ENCODE measurements around the gene NCAM1.

Gene NCAM1

DNA sequence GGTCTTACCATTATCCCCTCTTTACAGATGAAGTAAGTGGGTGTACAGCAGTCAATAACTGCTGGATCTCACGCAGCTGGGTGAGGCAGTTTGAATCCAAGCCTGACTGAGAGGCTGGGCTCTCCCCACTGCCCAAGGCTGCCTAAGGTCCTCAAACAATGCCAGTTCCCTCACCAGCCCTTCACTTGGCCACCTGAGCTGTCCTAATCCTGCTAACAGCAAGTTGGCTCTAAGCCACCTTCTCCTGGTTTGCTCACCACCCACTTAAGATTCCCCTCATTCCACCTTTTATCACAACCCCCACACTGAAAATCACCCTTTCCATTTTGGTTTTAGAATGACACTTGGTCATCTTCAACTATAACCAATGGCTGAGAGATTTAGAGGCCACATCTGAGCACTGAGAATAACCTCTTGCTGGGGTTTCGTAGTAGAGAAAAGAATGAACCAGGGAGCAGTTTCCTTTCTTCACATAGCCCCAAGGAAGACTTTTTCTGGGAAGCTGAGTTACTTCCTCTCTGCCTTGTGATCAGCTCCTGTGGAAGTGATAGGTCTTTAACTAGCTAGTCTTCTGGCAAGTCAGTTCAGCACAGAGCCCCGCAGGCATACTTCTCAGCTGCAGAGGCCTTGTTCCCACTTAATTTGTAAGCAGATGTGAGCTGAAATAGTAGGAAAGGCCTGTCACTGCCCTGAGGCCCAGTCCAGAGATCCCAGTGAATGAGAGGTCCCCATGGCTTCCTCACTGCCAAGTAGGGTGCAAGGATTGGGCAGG lies 295.4 kb downstream of the NCAM1 start:
- no peak overlapping the region for H3K27ac Mint-ChIP-seq
- no peak overlapping the region for H3K4me3 Mint-ChIP-seq
- DNase-seq (ENCODE audit: low spot score in 2 of 2) (no peak), ATAC-seq (no peak)
- H3K36me3 Mint-ChIP-seq = no peaks in the 10 kb centered on the region
- peaks cover 6% of the 10 kb centered on the region for H3K4me1 Mint-ChIP-seq
- H3K9me3 Mint-ChIP-seq = no peaks in the 10 kb centered on the region

GRCh38 chr11:113260096-113260425 lies 298.8 kb downstream of the NCAM1 start:
- DNase-seq (ENCODE audit: low spot score in 2 of 2) = no peak
- Mint-ChIP-seq H3K4me3 (no peak overlapping the region), H3K27ac (no peak overlapping the region), H3K9me3 (no peaks in the 10 kb centered on the region), H3K4me1 (peaks cover 6% of the 10 kb centered on the region), H3K36me3 (no peaks in the 10 kb centered on the region)
- ATAC-seq = no peak

DNA sequence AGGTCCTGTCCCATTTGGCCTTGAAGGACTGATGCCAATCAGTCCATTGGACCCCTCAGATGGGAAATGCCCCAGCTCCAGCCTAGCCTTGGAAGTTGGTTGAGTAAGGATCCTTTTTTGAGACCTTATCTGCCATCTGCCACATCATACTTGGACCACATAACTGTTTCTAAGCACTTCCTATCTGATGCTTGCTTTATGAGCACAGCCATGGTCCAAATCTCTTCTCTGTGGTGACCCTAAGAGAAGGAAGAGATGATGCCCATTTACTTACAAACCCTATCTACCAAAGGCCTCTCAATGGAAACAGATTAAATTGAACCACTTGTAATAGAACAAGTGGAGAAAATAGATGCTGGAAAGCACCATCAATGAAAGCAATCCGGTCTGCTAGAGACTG lies 299.3 kb downstream of the NCAM1 start:
- H3K36me3 Mint-ChIP-seq = no peaks in the 10 kb centered on the region
- DNase-seq (ENCODE audit: low spot score in 2 of 2) = no peak
- H3K4me3 Mint-ChIP-seq = no peak overlapping the region
- peaks cover 6% of the 10 kb centered on the region for H3K4me1 Mint-ChIP-seq
- ATAC-seq = no peak
- H3K27ac Mint-ChIP-seq = no peak overlapping the region
- no peaks in the 10 kb centered on the region for H3K9me3 Mint-ChIP-seq

DNA sequence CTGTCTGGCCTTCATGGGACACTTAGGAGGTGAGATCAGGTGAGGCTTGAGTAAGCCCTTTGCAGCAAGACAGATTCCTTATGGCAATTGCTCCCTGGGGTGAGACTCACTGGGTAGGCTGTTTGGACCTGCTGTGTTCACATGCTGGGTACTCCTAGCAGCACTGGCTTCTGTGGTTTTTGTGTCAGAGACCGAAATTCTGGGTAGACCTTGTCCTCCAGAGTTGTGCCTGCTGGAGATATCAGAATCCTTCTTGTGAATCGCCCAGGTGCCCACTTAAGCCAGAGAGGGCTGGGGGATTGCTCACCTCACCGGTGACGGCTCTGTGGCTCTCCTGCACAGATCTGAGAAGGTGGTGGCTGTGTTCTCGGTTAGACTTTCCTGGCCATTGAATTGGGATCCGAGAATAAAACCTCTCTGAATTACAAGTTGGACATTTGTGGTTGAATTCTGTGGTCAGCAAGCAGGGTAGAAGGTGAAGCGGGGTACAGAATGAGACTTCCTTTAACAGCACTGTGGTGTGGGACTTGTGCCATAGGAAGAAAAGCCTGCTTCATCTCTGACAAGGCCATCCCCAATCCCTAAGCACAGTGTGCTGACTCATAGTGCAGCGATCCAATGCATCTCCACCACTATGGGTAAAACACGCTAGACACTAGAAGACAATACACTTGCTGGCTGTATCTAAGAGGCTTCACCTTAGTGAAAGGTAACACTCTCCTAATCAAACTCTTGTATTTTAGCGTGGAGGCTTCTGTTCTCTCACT lies 300.7 kb downstream of the NCAM1 start:
- H3K4me3 Mint-ChIP-seq = no peak overlapping the region

GRCh38 chr11:113262594-113262993 lies 301.4 kb downstream of the NCAM1 start:
- no peak overlapping the region for H3K27ac Mint-ChIP-seq
- ATAC-seq (no peak), DNase-seq (ENCODE audit: low spot score in 2 of 2) (no peak)
- no peak overlapping the region for H3K4me3 Mint-ChIP-seq
- H3K9me3 Mint-ChIP-seq = no peaks in the 10 kb centered on the region
- no peaks in the 10 kb centered on the region for H3K36me3 Mint-ChIP-seq
- peaks cover 6% of the 10 kb centered on the region for H3K4me1 Mint-ChIP-seq

More for the DNA sequence above, 300.7 kb downstream of the NCAM1 start:
- no peak for DNase-seq (ENCODE audit: low spot score in 2 of 2)
- H3K4me1 Mint-ChIP-seq = peaks cover 6% of the 10 kb centered on the region
- no peak overlapping the region for H3K27ac Mint-ChIP-seq
- no peaks in the 10 kb centered on the region for H3K9me3 Mint-ChIP-seq
- no peak for ATAC-seq
- no peaks in the 10 kb centered on the region for H3K36me3 Mint-ChIP-seq

DNA sequence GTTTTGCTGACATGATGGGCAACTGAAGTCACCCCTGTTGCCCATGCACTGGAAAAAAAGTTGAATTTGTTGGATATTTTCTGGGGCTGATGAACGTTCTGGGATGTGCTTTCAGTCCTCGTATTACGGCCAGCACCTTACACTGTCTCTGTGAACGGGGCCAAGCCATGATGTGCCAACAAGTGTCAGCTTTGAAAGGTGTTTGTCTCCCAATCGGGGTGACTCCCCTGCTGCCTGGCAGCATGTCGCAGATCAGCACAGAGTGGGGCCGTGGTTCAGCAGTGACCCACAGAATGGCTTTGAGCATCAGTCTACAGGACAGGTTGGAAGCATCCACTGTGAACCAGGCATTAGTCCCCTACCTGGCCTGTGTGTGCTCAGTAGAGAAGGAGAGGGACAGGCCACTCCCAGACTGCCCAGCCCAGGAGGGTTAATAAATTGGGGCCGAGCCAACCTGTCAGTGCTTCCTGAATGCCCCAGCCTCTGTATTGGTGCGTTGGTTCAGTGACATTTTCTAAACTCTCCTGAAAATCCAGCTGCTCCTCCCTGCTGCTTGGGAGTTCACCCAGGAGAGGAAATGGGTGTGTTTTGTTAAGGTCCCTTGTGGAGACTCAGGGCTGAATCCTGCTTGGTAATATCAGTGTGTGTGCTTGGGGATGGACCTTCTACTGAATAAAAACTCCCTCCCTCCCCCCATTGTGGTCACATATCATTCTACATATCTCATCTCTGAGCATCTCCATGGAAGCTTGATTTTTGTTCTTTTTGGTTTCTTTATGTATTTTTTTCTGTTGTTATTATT lies 302.4 kb downstream of the NCAM1 start:
- Mint-ChIP-seq H3K36me3 (no peaks in the 10 kb centered on the region), H3K4me1 (peaks cover 6% of the 10 kb centered on the region), H3K9me3 (no peaks in the 10 kb centered on the region), H3K4me3 (no peak overlapping the region), H3K27ac (no peak overlapping the region)
- no peak for ATAC-seq
- no peak for DNase-seq (ENCODE audit: low spot score in 2 of 2)

GRCh38 chr11:113265362-113265761 lies 304.1 kb downstream of the NCAM1 start:
- H3K4me1 Mint-ChIP-seq = peaks cover 6% of the 10 kb centered on the region
- H3K36me3 Mint-ChIP-seq = no peaks in the 10 kb centered on the region
- no peak overlapping the region for H3K4me3 Mint-ChIP-seq
- no peak for DNase-seq (ENCODE audit: low spot score in 2 of 2)
- no peak overlapping the region for H3K27ac Mint-ChIP-seq
- no peaks in the 10 kb centered on the region for H3K9me3 Mint-ChIP-seq
- no peak for ATAC-seq

DNA sequence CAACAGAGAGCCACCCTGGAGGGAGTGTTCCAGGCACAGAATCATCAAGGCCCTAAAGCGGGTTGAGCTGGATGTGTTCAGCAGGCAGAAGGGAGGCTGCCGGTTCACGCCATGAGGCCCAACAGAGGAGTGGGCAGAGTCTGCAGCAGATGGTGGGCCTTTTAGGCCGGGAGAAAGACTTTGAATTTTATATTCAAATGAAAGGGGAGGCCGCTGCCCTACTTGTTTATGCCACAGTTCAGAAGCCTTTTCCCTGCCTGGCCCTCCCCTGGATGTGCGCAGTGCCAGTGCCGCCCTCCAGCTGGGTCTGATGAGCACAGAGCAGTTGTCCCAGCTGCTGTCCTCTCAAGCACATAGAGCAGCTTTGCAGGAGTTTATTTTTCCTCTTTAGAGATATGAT lies 306.3 kb downstream of the NCAM1 start:
- H3K9me3 Mint-ChIP-seq = no peaks in the 10 kb centered on the region
- H3K27ac Mint-ChIP-seq = no peak overlapping the region
- H3K36me3 Mint-ChIP-seq = no peaks in the 10 kb centered on the region
- no peaks in the 10 kb centered on the region for H3K4me1 Mint-ChIP-seq
- no peak overlapping the region for H3K4me3 Mint-ChIP-seq
- DNase-seq (ENCODE audit: low spot score in 2 of 2) (no peak), ATAC-seq (no peak)

DNA sequence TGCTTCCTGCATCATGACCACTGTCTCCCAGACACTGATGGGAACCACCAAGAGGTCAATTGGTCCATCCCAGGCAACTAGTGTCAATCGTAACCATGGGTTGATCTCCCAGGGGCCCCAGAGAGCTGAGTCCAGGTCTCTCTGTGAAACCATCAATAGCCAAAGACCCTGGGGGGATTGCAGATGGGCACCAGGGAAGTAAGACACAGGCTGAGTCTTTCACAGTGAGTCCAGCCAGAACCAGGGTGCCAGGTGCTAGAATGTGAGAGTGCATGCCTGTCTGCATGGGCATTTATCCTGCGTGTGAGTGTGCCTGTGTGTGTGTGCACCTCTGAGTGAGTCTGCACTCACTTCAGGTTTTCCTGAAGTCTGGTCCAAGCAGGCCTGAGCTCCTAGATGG lies 307.9 kb downstream of the NCAM1 start:
- Mint-ChIP-seq H3K27ac (no peak overlapping the region), H3K4me3 (no peak overlapping the region), H3K4me1 (no peaks in the 10 kb centered on the region), H3K36me3 (no peaks in the 10 kb centered on the region), H3K9me3 (no peaks in the 10 kb centered on the region)
- DNase-seq (ENCODE audit: low spot score in 2 of 2) (no peak), ATAC-seq (no peak)

DNA sequence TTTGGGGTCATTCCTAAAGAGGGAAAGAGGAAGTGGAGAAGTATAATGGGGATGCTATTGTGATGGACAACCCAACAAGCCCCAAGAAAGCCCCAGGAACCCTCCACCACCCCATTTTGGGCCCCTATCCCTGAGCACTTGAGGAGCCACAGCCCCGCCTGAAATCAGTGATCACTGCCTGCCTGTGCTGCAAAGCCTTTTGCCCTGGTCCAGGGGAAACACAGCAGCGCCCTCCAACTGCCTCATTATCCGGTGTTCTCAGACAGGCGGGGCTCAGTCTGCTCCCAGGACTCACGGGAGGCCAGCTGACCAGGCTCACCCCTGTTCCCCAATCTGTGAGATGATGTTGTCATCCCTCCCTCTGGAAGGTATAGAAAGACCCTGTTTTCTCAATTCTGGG lies 308.4 kb downstream of the NCAM1 start:
- ATAC-seq = no peak
- Mint-ChIP-seq H3K9me3 (no peaks in the 10 kb centered on the region), H3K4me3 (no peak overlapping the region), H3K36me3 (no peaks in the 10 kb centered on the region), H3K4me1 (no peaks in the 10 kb centered on the region), H3K27ac (no peak overlapping the region)
- no peak for DNase-seq (ENCODE audit: low spot score in 2 of 2)

GRCh38 chr11:113270080-113270479 lies 308.9 kb downstream of the NCAM1 start:
- ATAC-seq (no peak), DNase-seq (ENCODE audit: low spot score in 2 of 2) (no peak)
- no peaks in the 10 kb centered on the region for H3K9me3 Mint-ChIP-seq
- no peak overlapping the region for H3K4me3 Mint-ChIP-seq
- no peaks in the 10 kb centered on the region for H3K36me3 Mint-ChIP-seq
- H3K4me1 Mint-ChIP-seq = no peaks in the 10 kb centered on the region
- peak overlapping the region; percentile 57 for H3K27ac Mint-ChIP-seq

- H3K9me3 Mint-ChIP-seq = no peaks in the 10 kb centered on the region
- no peaks in the 10 kb centered on the region for H3K4me1 Mint-ChIP-seq
- no peak for ATAC-seq
- no peaks in the 10 kb centered on the region for H3K36me3 Mint-ChIP-seq
- no peak for DNase-seq (ENCODE audit: low spot score in 2 of 2)
- no peak overlapping the region for H3K4me3 Mint-ChIP-seq
- H3K27ac Mint-ChIP-seq = no peak overlapping the region
Measured at GRCh38 chr11:113271551-113272245, 310.5 kb downstream of the NCAM1 start.

DNA sequence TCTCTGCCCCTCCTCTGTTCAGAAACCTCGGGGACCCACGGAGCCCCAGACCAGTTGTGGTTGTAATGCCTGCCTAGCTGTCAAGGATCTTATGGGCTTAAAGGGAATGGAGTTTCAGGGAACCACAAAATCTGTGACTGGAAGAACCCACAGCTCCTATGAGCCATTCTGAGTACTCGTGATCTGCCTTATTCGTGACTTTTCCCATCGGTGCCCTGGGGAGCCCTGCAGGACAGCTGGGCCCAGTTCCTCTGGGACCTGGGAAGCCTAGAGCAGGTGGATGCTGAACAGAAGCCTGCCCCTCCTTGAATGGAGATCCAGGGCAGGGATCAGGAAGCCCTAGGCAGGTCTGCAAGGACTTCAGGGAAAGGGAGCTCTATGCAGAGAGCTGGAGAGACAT lies 311.1 kb downstream of the NCAM1 start:
- no peaks in the 10 kb centered on the region for H3K36me3 Mint-ChIP-seq
- no peak overlapping the region for H3K4me3 Mint-ChIP-seq
- DNase-seq (ENCODE audit: low spot score in 2 of 2) (no peak), ATAC-seq (no peak)
- H3K9me3 Mint-ChIP-seq = no peaks in the 10 kb centered on the region
- no peak overlapping the region for H3K27ac Mint-ChIP-seq
- no peaks in the 10 kb centered on the region for H3K4me1 Mint-ChIP-seq

DNA sequence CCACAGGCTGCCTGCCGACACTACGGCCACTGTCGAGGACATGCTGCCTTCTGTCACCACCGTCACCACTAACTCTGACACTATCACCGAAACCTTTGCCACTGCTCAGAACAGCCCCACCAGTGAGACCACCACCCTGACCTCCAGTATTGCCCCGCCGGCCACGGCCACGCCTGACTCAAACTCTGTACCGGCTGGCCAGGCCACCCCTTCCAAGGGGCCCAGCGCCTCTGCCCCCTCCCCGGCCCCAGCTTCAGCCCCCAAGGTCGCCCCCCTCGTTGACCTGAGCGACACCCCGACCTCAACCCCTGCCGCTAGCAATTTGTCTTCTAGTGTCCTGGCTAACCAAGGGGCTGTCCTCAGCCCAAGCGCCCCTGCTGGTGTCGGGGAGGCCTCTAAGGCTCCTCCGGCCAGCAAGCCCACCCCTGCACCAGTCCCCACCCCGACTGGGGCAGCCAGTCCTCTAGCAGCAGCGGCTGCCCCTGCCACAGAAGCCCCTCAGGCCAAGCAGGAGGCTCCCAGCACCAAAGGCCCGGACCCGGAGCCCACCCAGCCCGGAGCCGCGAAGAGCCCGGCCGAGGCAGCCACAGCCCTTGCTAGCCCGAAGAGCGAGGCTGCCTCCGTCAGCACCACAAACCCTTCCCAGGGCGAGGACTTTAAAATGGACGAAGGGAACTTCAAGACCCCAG lies 311.9 kb downstream of the NCAM1 start:
- Mint-ChIP-seq H3K36me3 (no peaks in the 10 kb centered on the region), H3K4me3 (no peak overlapping the region), H3K4me1 (no peaks in the 10 kb centered on the region), H3K9me3 (no peaks in the 10 kb centered on the region), H3K27ac (no peak overlapping the region)
- no peak for ATAC-seq
- DNase-seq (ENCODE audit: low spot score in 2 of 2) = no peak

- H3K9me3 Mint-ChIP-seq = no peaks in the 10 kb centered on the region
- ATAC-seq = no peak
- no peaks in the 10 kb centered on the region for H3K4me1 Mint-ChIP-seq
- no peak overlapping the region for H3K27ac Mint-ChIP-seq
- no peaks in the 10 kb centered on the region for H3K36me3 Mint-ChIP-seq
- H3K4me3 Mint-ChIP-seq = no peak overlapping the region
- no peak for DNase-seq (ENCODE audit: low spot score in 2 of 2)
Measured at GRCh38 chr11:113273720-113274119, 312.5 kb downstream of the NCAM1 start.
